NCI-H774 (cell line): Measurements from ENCODE around the gene OARD1.

Experiments
- DNase-seq: peaks from one replicate; lab custom pipeline; 2025; lab: John Stamatoyannopoulos, UW

The OARD1 gene

DNA sequence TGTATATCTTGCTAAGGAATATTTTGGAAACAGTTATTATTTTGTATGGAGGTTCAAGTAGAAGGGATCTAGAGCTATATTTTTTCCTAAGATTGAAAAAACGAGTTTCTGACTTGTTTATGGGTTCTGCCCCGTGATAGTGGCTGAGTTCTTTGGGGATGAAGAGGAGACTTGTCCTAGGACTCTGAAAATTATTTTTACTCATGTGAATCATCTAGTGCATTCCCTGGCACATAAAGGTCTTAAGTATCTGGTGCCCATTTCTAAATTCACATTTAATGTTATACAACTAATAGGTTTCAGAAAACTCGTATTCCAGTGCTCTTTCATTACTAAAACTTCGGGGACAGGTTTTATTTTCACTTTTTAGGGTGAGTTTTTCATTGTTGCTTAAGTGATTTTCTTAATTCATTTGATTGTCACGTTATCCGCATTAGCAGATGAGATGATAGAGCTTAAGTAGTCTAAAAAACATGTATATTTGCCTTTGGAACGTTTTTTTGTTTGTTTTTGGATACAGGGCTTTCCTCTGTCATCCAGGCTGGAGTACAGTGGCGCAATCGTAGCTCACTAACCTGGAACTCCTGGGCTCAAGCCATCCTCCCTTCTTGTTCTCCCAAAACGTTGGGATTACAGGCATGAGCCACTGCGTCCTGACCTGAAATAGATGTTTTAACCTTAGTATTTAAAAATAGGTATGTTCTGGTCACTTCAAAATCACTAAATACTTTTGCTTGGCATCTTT, 2.7 kb upstream of the OARD1 start:
- DNase-seq: no peak

GRCh38 chr6:41073968-41074691, 2.0 kb upstream of the OARD1 start:
- DNase-seq: no peak

DNA sequence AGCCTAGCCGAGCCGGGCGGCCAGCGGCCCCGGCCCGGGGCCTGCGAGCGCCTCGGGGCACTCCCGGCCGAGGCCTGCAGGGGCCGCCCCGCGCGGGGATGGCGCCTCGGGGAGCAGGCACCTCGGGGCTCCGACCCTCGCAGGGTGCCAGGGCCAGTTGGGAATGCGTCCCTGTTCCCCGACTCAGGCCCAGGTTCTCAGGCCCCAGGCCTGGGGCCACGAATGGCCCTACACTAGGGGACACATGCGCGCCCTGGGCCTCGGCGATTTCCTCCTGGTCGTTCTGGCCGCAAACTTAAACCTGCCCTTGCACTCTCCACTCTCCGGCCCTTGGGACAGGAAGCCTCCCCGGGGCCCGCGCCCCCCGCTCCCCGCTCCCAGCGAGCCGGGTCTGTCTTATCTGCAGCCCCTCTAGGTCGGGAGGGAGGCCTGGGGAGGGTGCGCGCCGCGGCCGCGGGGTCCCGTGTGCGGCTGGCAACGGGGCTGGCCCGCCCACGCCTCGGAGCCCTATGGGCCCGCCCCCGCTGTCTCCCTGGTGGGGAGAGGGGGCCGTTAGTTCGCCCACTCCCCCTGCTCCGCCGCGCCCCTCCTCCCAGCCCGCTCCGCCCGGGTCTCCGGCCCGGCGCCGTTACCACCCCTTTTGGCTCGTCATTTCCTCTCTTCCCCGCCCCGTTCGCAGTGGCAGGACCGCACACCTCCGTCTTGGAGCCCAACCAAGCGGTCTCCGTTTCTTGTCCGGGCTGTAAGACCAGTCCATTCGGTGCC, 1.2 kb upstream of the OARD1 start:
- peak; percentile 74 for DNase-seq

GRCh38 chr6:41072836-41073202, 663 bp upstream of the OARD1 start, which contains the start of gene NFYA:
NFYA (plus strand) TSS chr6:41072974; CDS start chr6:41079090, 6,116 bp downstream.
- DNase-seq: peak; percentile 100

DNA sequence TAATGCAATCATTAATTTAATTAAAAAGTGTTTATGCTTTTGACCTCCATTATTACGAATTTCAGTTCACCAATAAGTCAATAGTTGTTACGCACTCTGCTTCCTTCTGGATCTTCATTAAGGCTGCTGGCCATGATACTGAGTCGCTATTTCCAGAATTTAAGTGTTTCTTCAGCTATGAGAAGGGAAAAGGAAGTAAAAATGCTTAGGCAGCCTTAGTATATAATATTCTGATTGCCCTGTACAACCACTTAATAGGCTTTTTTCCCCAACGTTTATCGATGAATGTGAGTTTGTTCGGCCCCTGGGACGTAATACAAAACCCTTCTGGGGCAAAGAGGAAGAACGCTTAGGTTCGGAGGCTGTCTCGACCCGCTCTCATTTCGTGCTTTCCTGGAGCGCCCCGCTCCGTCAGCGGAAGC, 644 bp downstream of the OARD1 start:
- DNase-seq: no peak

- peak; percentile 40 for DNase-seq
Measured at GRCh38 chr6:41066867-41067304, 5.3 kb downstream of the OARD1 start.

DNA sequence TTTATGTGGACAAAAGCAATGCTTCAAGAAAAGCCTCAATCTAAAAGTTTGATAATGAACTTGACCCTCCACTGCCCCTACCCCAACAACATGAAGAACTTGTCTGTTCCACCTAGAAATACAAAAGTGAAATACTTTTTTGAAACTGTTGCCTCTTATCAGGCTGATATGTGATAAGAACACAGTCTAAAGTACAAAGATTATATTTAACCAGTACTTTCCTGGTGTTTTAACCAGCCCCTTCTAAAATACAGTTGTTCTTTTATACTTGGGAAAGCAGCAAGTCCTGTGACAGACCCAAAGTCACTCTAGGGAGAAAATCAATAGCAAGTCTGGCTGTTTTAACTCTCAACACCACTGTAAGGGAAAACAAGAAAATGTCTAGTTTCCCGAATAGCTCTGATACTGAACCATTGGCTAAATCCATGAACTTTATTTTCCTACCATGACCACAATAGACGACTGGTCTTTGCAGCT, 6.6 kb downstream of the OARD1 start:
- DNase-seq: no peak

DNA sequence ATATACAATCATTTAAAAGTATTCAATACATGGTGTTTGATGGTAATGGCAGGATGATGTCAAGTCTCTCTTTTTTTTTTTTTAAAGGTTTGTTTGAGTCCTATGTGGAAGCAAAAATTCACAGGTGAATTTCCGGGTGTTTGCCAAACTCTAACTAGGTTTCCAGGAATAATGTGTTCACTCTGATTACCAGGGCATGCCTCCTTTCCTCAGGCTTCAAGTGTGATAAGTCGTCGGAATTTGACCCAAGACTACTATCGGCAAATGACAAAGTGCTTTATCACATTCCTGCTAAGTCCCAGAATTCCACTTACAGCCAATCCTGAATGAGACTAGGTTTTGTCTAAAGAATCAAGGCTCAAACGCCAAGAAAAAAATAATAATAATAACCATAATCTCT, 7.3 kb downstream of the OARD1 start:
- DNase-seq: no peak

GRCh38 chr6:41063884-41064285, 8.3 kb downstream of the OARD1 start:
- no peak for DNase-seq

DNA sequence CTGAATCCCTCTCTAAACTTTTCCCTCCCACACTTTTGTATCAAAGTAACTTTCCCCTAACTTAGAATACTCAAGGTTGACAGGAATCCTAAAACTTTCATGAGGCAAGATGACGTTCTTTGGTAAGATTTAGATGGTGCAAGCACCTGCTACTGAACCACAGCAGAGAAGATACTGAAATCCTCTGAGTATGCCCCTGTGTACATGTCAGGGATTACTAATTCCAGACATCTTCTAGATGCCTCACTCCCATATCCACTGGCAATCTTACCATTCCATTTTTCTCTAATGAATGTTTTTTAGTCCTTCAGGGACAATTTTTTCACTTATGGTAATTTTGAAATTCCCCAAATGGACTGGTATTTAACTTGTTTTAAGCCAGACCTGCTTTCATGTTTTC, 10.1 kb downstream of the OARD1 start:
- DNase-seq: no peak

DNA sequence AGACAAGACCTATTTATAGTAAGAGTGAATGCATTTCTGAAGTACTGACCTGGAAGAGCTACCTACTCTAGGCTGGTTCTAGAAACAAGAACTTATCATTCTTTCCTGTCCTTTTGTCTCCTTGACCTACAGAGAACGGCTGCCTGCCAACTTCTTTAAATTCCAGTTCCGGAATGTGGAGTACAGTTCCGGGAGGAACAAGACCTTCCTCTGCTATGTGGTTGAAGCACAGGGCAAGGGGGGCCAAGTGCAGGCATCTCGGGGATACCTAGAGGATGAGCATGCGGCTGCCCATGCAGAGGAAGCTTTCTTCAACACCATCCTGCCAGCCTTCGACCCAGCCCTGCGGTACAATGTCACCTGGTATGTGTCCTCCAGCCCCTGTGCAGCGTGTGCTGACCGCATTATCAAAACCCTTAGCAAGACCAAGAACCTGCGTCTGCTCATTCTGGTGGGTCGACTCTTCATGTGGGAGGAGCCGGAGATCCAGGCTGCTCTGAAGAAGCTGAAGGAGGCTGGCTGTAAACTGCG, 10.9 kb downstream of the OARD1 start:
- no peak for DNase-seq

GRCh38 chr6:41059556-41059955, 12.6 kb downstream of the OARD1 start:
- no peak for DNase-seq

GRCh38 chr6:41058783-41059181, 13.4 kb downstream of the OARD1 start:
- DNase-seq: no peak

GRCh38 chr6:41056768-41057490, 15.2 kb downstream of the OARD1 start:
- DNase-seq: no peak

GRCh38 chr6:41055149-41055548, 17.0 kb downstream of the OARD1 start:
- DNase-seq: no peak

DNA sequence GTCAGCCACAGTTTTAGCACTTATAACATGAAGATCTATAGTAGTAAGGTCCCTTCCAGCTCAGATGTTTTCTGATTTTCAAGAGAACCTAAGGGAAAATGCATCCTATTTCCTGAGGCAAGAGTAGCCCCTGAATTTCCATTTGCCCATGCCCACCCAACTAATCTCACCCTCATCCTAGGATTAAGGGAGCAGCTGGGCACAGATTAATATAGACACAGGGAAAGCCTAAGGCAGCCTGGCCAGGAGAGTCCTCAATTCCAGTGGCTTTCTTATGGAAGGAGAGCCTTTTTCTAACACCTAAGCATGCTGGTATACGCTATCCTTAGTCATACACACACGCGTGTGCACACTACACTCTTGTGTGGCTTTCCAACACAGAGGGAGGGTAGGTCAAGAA, 17.6 kb downstream of the OARD1 start:
- DNase-seq: no peak

DNA sequence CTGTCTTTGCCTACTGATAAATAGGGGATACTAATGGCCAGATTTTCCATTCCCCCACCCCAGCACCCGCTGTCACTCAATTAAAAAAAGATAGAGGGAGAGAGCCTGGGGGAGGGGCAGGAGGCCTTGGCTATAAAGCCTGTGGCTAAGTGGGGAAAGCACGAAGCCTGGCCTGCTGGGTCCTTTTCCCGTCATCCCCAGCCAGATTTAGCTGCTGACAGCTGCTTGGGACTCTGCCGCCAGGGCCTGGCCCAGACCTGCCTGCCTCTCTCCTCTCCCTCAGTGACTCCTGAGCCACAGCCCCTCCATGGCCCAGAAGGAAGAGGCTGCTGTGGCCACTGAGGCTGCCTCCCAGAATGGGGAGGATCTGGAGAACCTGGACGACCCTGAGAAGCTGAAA, 19.1 kb downstream of the OARD1 start, which contains the start of gene APOBEC2:
Gene APOBEC2 (plus strand): TSS at position 162 of the 400 bp plus-strand sequence. CDS start 146 bp downstream, at position 308.
- DNase-seq: no peak

DNA sequence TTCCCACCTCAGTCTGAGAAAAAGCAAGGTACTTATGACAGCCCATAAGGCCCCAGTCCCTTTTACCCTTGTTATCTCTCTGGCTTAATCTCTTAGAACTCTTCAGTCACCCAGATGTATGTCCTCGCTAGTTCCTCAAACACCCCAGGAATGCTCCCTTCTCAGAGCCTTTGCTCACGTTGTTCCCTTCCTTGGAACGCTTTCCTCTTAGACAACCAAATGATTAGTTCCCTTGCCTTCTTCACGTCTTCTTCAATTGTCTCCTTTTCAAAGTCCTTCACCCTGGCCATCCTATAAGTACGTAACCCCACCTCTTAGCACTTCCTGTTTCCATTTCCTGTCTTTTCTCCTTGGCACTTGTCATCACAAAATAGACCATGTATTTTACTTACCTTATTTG, 20.3 kb downstream of the OARD1 start:
- DNase-seq: no peak

GRCh38 chr6:41050536-41050935, 21.6 kb downstream of the OARD1 start:
- no peak for DNase-seq

GRCh38 chr6:41049955-41050354, 22.2 kb downstream of the OARD1 start:
- no peak for DNase-seq

DNA sequence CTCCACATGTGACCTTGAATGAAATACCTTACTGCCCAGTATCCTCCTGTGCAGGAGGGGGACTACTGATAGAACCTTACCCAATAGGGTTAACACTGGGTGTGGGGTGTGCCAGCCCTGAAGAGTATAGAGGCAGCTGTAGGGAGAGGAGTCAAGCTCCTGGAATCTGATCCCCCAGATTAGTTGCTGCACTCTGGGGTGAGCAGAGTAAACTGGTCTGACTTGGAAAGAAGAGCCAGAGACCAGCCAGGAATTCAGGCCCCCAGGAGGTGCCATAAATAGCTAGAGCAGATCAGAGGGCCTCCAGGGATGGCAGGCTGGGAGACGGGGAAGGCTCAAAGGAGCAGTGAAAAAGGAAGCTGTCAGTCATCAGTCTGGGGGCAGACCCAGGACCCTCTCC, 22.6 kb downstream of the OARD1 start:
- no peak for DNase-seq
